Vagina (tissue), 2 donors: ENCODE measurements around the gene SLC29A3. TPM values are rescaled to one million over a fixed set of nuclear protein-coding genes. Genes with fewer than 3 reads are reported as not detected.

Experiments
- DNase-seq, 2 donors: peaks; one replicate each; pipeline ENCODE4 v3.0.0-alpha.2; 2017; ENCODE audit errors: extremely low spot score in 2 of 2
- H3K27ac ChIP-seq: fragments of 200-600 bp; sonication (generic); one replicate; pipeline ENCODE4 v1.5.1; 2019
- H3K27me3 ChIP-seq: fragments of 200-600 bp; sonication (generic); one replicate; pipeline ENCODE4 v1.5.1; 2019
- H3K36me3 ChIP-seq, 2 donors: fragments of 200-600 bp; sonication (generic); one replicate each; pipeline ENCODE4 v1.5.1; 2017 to 2019
- H3K4me1 ChIP-seq: fragments of 200-600 bp; sonication (generic); one replicate; pipeline ENCODE4 v1.5.1; 2019
- H3K4me3 ChIP-seq, 2 donors: fragments of 200-600 bp; sonication (generic); 1 replicate in 1 of 2; 2 replicates in 1 of 2; pipeline ENCODE4 v1.5.1; 2016 to 2019
- H3K9me3 ChIP-seq: fragments of 200-600 bp; sonication (generic); one replicate; pipeline ENCODE4 v1.5.1; 2019
- POLR2A ChIP-seq, 2 donors: fragments of 450-650 bp; IDR thresholded peaks; one replicate each; pipeline ENCODE4 v1.6.1; 2017; ENCODE audit warnings: antibody characterized with exemption in 2 of 2, mild to moderate bottlenecking in 2 of 2, moderate library complexity in 2 of 2
- POLR2AphosphoS5 ChIP-seq, 2 donors: sonication (generic); formaldehyde crosslinking; IDR thresholded peaks; one replicate each; pipeline ENCODE4 v1.9.0; 2017; ENCODE audit warnings: antibody characterized with exemption in 2 of 2, mild to moderate bottlenecking in 2 of 2, low read depth in 1 of 2; ENCODE audit not compliant: insufficient read depth in 1 of 2
- intact Hi-C: fragments of 100-400 bp; cut with DNase I; formaldehyde crosslinking; loops from one replicate; pipeline ENCODE4 v1.15.1; 2023
- total RNA-seq: library from RNA; depleted of rRNA; stranded (reverse); fragments of >200 nt; gene quantifications from one replicate; pipeline ENCODE4 v1.2.3, GENCODE V29; 2016
- TF ChIP-seq, protein P1 (sequence below), 3 experiments: fragments of 450-650 bp in 2 of 3; fragments of 200-600 bp in 1 of 3; sonication (generic) in 1 of 3; IDR thresholded peaks; one replicate each; pipeline ENCODE4 v1.5.1; 2017 to 2019; ENCODE audit warnings: antibody characterized with exemption in 3 of 3, mild to moderate bottlenecking in 2 of 3, moderate library complexity in 2 of 3

The SLC29A3 gene
- total RNA-seq, 1 donor from 2014 or later, result 7.6 TPM

DNA sequence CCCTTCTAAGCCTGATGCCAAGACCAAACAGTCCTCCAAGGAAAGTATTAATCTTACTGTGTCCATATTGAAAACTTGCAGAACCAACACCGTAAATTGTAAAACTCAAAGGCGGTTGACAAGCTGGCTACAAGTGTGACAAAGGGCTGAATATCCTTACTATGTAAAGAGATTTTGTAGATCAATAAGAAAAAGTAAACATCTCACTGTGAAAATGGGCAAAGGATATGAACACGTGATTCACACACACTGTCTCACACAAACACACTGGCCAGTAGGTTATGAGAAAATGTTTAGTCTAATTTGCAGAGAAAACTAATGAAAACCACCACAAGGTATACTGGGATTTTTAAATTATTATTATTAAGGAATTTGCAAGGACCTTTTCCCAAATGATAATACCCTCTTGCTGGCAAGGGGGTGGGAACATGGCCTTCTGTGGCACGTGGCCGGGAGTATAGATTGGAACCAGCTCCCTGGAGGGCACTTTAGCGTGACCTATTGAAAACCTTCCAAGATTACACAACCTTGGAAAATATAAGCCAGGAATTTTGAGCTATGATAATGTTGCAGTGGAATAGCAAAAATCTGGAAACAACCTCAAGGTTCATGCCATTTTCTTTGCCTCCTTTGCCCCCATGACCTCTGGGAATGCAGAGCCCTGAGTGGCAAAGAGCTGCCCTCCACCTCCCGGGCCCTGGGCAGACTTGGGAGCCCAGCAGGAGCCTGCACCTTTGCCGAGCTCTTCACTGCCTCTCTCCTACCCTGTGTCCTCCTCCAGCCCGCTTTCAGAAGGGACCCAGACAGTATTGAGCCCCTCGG, 26.2 kb upstream of the SLC29A3 start:
- Histone ChIP-seq H3K4me3 (no peak overlapping the region), H3K9me3 (no peaks in the 10 kb centered on the region), H3K36me3 (peaks cover 0 to 42% of the 10 kb centered on the region in 2 donors), H3K27ac (no peak overlapping the region), H3K27me3 (no peaks in the 10 kb centered on the region), H3K4me1 (peaks cover 6% of the 10 kb centered on the region)
- intact Hi-C loops, result no loop called here
- DNase-seq, result no peak
- TF ChIP-seq, protein P1, sequence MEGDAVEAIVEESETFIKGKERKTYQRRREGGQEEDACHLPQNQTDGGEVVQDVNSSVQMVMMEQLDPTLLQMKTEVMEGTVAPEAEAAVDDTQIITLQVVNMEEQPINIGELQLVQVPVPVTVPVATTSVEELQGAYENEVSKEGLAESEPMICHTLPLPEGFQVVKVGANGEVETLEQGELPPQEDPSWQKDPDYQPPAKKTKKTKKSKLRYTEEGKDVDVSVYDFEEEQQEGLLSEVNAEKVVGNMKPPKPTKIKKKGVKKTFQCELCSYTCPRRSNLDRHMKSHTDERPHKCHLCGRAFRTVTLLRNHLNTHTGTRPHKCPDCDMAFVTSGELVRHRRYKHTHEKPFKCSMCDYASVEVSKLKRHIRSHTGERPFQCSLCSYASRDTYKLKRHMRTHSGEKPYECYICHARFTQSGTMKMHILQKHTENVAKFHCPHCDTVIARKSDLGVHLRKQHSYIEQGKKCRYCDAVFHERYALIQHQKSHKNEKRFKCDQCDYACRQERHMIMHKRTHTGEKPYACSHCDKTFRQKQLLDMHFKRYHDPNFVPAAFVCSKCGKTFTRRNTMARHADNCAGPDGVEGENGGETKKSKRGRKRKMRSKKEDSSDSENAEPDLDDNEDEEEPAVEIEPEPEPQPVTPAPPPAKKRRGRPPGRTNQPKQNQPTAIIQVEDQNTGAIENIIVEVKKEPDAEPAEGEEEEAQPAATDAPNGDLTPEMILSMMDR (IDR thresholded peaks at IDR 0.05), result no peak
- TF ChIP-seq POLR2A (IDR thresholded peaks at IDR 0.05), result no peak
- TF ChIP-seq POLR2AphosphoS5 (IDR thresholded peaks at IDR 0.05; ENCODE audit: insufficient read depth in 1 of 2, low read depth in 1 of 2), result no peak

- H3K27me3 ChIP-seq, result no peaks in the 10 kb centered on the region
- H3K36me3 ChIP-seq, result peaks cover 0 to 36% of the 10 kb centered on the region in 2 donors
- peaks cover 6% of the 10 kb centered on the region for H3K4me1 ChIP-seq
- H3K4me3 ChIP-seq, result no peak overlapping the region
- TF ChIP-seq POLR2A (IDR thresholded peaks at IDR 0.05) (no peak), POLR2AphosphoS5 (IDR thresholded peaks at IDR 0.05; ENCODE audit: insufficient read depth in 1 of 2, low read depth in 1 of 2) (no peak)
- TF ChIP-seq, protein P1 (IDR thresholded peaks at IDR 0.05), result no peak
- H3K27ac ChIP-seq, result no peak overlapping the region
- intact Hi-C loops, result no loop called here
- no peak for DNase-seq
- H3K9me3 ChIP-seq, result no peaks in the 10 kb centered on the region
Observed at GRCh38 chr10:71293446-71294084, 25.5 kb upstream of the SLC29A3 start.

GRCh38 chr10:71294091-71294561, 24.9 kb upstream of the SLC29A3 start:
- Histone ChIP-seq H3K4me1 (peaks cover 6% of the 10 kb centered on the region), H3K27me3 (no peaks in the 10 kb centered on the region), H3K4me3 (no peak overlapping the region), H3K27ac (no peak overlapping the region), H3K9me3 (no peaks in the 10 kb centered on the region), H3K36me3 (peaks cover 0 to 35% of the 10 kb centered on the region in 2 donors)
- no peak for TF ChIP-seq POLR2A (IDR thresholded peaks at IDR 0.05)
- TF ChIP-seq, protein P1 (IDR thresholded peaks at IDR 0.05), result no peak
- TF ChIP-seq POLR2AphosphoS5 (IDR thresholded peaks at IDR 0.05; ENCODE audit: insufficient read depth in 1 of 2, low read depth in 1 of 2), result no peak
- DNase-seq, result no peak
- intact Hi-C loops, result no loop called here

DNA sequence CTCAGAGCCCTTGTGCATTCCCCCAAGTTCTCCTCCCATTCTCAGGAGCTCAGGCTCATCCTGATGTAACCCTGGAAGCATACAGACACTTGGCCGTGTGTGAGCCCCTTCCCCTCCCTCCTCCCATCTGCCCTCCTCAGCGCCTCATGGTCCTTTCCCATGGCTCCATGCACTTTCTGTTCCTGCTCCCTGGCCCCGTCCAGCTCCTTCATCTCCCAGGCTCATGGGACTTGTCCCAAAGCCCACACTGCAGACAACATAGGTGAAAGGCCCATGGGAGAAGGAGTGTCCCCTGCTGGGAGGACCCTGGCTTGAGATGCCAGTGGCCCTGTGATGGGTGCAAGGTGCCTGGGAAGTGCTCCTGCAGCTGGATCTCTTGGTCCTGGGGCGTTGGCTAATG, 24.2 kb upstream of the SLC29A3 start:
- H3K27ac ChIP-seq, result no peak overlapping the region
- DNase-seq, result no peak
- no peaks in the 10 kb centered on the region for H3K27me3 ChIP-seq
- no peak for TF ChIP-seq POLR2AphosphoS5 (IDR thresholded peaks at IDR 0.05; ENCODE audit: insufficient read depth in 1 of 2, low read depth in 1 of 2)
- TF ChIP-seq, protein P1 (IDR thresholded peaks at IDR 0.05), result no peak
- TF ChIP-seq POLR2A (IDR thresholded peaks at IDR 0.05), result no peak
- peaks cover 6% of the 10 kb centered on the region for H3K4me1 ChIP-seq
- intact Hi-C loops, result no loop called here
- H3K4me3 ChIP-seq, result no peak overlapping the region
- no peaks in the 10 kb centered on the region for H3K9me3 ChIP-seq
- peaks cover 0 to 37% of the 10 kb centered on the region in 2 donors for H3K36me3 ChIP-seq
